Measurements from ENCODE around the gene CLDN5. TPM values are rescaled to one million over a fixed set of nuclear protein-coding genes. Genes with fewer than 3 reads are reported as not detected.

The CLDN5 gene
- total and polyA plus RNA-seq, 2 of the 8 experiments (the other 6 are each of a cell fraction or from before 2014, with no cell fraction given), result 1.2 to 1.6 TPM

GRCh38 chr22:19498866-19499190 is 25.4 kb downstream of the CLDN5 start:
- H3K4me3 ChIP-seq (ENCODE audit: extremely low read depth in 1 of 4, insufficient read depth in 2 of 4, low read depth in 3 of 4, low read length in 4 of 4), result no peak overlapping the region
- no peak overlapping the region for H4K5ac ChIP-seq (ENCODE audit: insufficient read length, low read depth, low read length)
- H3K79me2 ChIP-seq (ENCODE audit: control insufficient read depth in 1 of 2, insufficient read depth in 2 of 2, low read length in 2 of 2), result no peaks in the 10 kb centered on the region
- no peak overlapping the region for H3K18ac ChIP-seq (ENCODE audit: extremely low read depth, low read length)
- peaks cover 9 to 41% (median 22%) of the 10 kb centered on the region in 4 experiments for H3K36me3 ChIP-seq (ENCODE audit: control insufficient read depth in 2 of 4, insufficient read depth in 4 of 4, low read length in 3 of 4)
- H2BK5ac ChIP-seq (ENCODE audit: low read depth, low read length), result no peak overlapping the region
- H2BK15ac ChIP-seq (ENCODE audit: low read length), result no peak overlapping the region
- H3K4me1 ChIP-seq (replicated peaks in 1 of 4; ENCODE audit: control insufficient read depth in 3 of 4, insufficient read depth in 4 of 4, low read length in 3 of 4), result no peaks in the 10 kb centered on the region; a peak in 1 of 7 replicates
- no peak overlapping the region for H2BK120ac ChIP-seq (replicated peaks; ENCODE audit: low read depth, low read length)
- H4K91ac ChIP-seq (replicated peaks; ENCODE audit: insufficient read length, low read length), result no peak overlapping the region
- CTCF ChIA-PET (ENCODE audit: partially characterized antibody), result interaction anchor here (2.2 to 2.6 kb wide), 2 partner anchors 131 to 181 kb away, joined by 6 to 13 read pairs; no protein-coding TSS in a partner anchor
- POLR2A ChIA-PET (ENCODE audit: partially characterized antibody), result interaction anchor here (1.3 to 2.4 kb wide), 2 partner anchors 13 to 18 kb away, joined by 3 to 8 read pairs; no protein-coding TSS in a partner anchor
- H3K23ac ChIP-seq (ENCODE audit: insufficient read length), result no peak overlapping the region
- FAIRE-seq (no peak), DNase-seq (ENCODE audit: low read depth in 1 of 2, low spot score in 2 of 2) (no peak)
- no peak overlapping the region for H3K56ac ChIP-seq (replicated peaks; ENCODE audit: insufficient read length, low read depth, low read length)
- H3K27me3 ChIP-seq (replicated peaks in 1 of 4; ENCODE audit: control insufficient read depth in 3 of 4, extremely low read depth in 1 of 4, insufficient read depth in 3 of 4, low read length in 3 of 4), result no peaks in the 10 kb centered on the region
- H4K8ac ChIP-seq (ENCODE audit: extremely low read depth, insufficient read depth, low read length), result no peak overlapping the region
- no peaks in the 10 kb centered on the region; the same call in 1 of the 2 replicates for H3K79me1 ChIP-seq (ENCODE audit: low read depth, low read length)
- WGBS, 2 experiments (ENCODE audit: extremely low coverage in 1 of 2, insufficient coverage in 1 of 2, insufficient read length in 1 of 2, insufficient replicate concordance in 2 of 2, low coverage in 1 of 2, low lambda C conversion rate in 2 of 2, missing lambda C conversion rate in 1 of 2), result 87% methylated on average over 3 of the region's 3 CpGs; no CpG with 5 or more reads in 1 of the 2 experiments
- no peak overlapping the region for H2BK12ac ChIP-seq (ENCODE audit: low read depth, low read length)
- H2BK20ac ChIP-seq (ENCODE audit: low read length), result no peak overlapping the region
- TF ChIP-seq, protein P1, sequence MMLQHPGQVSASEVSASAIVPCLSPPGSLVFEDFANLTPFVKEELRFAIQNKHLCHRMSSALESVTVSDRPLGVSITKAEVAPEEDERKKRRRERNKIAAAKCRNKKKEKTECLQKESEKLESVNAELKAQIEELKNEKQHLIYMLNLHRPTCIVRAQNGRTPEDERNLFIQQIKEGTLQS (IDR thresholded peaks at IDR 0.05; ENCODE audit: insufficient read depth, low read depth, low read length), result no peak
- TF ChIP-seq ZNF274 (IDR thresholded peaks at IDR 0.05; ENCODE audit: borderline replicate concordance, extremely low read depth, low read length) (no peak), RNF2 (IDR thresholded peaks at IDR 0.05; ENCODE audit: borderline replicate concordance, low read depth, low read length, missing control alignments, poor library complexity, severe bottlenecking) (no peak), SP4 (IDR thresholded peaks at IDR 0.05; ENCODE audit: low read length) (no peak), SIRT6 (IDR thresholded peaks at IDR 0.05; ENCODE audit: low read length) (no peak), TEAD4 (IDR thresholded peaks at IDR 0.05; ENCODE audit: low read depth, low read length) (no peak), BRCA1 (IDR thresholded peaks at IDR 0.05; ENCODE audit: low read depth, low read length) (no peak), ASH2L (IDR thresholded peaks at IDR 0.05; ENCODE audit: low read length) (no peak)
- no peak overlapping the region for H2AFZ ChIP-seq (ENCODE audit: low read length)
- no peak overlapping the region for H3K14ac ChIP-seq (ENCODE audit: insufficient read length)
- H3K4ac ChIP-seq (replicated peaks; ENCODE audit: insufficient read length, low read depth, low read length), result no peak overlapping the region
- no peak overlapping the region for H3K27ac ChIP-seq (ENCODE audit: low read depth, low read length)
- H3K9me3 ChIP-seq (ENCODE audit: insufficient read depth in 2 of 2, low read depth in 1 of 2, low read length in 1 of 2), result no peaks in the 10 kb centered on the region
- no peak overlapping the region for H2AK5ac ChIP-seq (ENCODE audit: low read depth, low read length)
- H3K23me2 ChIP-seq (ENCODE audit: low read depth, low read length), result no peaks in the 10 kb centered on the region
- H3K9ac ChIP-seq (replicated peaks in 1 of 4; ENCODE audit: extremely low read depth in 1 of 4, low read depth in 3 of 4, low read length in 3 of 4), result no peak overlapping the region
- peaks cover 0 to 7% of the 10 kb centered on the region in 2 experiments for H4K20me1 ChIP-seq (replicated peaks in 1 of 2; ENCODE audit: control insufficient read depth in 1 of 2, insufficient read depth in 2 of 2, low read length in 2 of 2)
- H3K4me2 ChIP-seq (ENCODE audit: insufficient read depth in 1 of 2, low read depth in 2 of 2, low read length in 2 of 2), result no peak overlapping the region

Data from H1 (cell line).